HTR-8/SVneo (cell line): ENCODE measurements around the gene CHST14.

ENCODE experiments used
- DNase-seq: peaks from one replicate; pipeline ENCODE4 v3.0.0; 2011; ENCODE audit warnings: low spot score, mixed read lengths; ENCODE audit not compliant: insufficient read length
- FAIRE-seq: peaks from 2 replicates; lab custom pipeline; 2011; peaks lifted over from hg19 to GRCh38; lab: Jason Lieb, UNC

CHST14 gene

GRCh38 chr15:40458495-40459371, 12.1 kb upstream of the CHST14 start:
- FAIRE-seq (no peak), DNase-seq (no peak)

GRCh38 chr15:40459391-40460015, 11.3 kb upstream of the CHST14 start:
- no peak for DNase-seq
- no peak for FAIRE-seq

GRCh38 chr15:40460404-40460803, 10.4 kb upstream of the CHST14 start:
- FAIRE-seq = no peak

GRCh38 chr15:40461958-40462357, 8.8 kb upstream of the CHST14 start:
- no peak for DNase-seq
- peak; percentile 28 for FAIRE-seq

More at GRCh38 chr15:40460404-40460803, 10.4 kb upstream of the CHST14 start:
- DNase-seq = no peak

- no peak for FAIRE-seq
- DNase-seq = no peak
Measured at GRCh38 chr15:40463279-40463678, 7.5 kb upstream of the CHST14 start.

- DNase-seq (no peak), FAIRE-seq (no peak)
Measured at GRCh38 chr15:40463886-40464545, 6.8 kb upstream of the CHST14 start.

GRCh38 chr15:40464595-40465185, 6.1 kb upstream of the CHST14 start:
- no peak for DNase-seq
- no peak for FAIRE-seq

- no peak for DNase-seq
- FAIRE-seq = no peak
Measured at GRCh38 chr15:40465939-40466338, 4.8 kb upstream of the CHST14 start.

- FAIRE-seq = no peak
- DNase-seq = no peak
Measured at GRCh38 chr15:40466426-40467260, 4.1 kb upstream of the CHST14 start.

GRCh38 chr15:40467261-40467615, 3.5 kb upstream of the CHST14 start:
- FAIRE-seq (no peak), DNase-seq (no peak)

- FAIRE-seq (no peak), DNase-seq (no peak)
Measured at GRCh38 chr15:40468898-40469331, 1.9 kb upstream of the CHST14 start.

- DNase-seq (no peak), FAIRE-seq (no peak)
Measured at GRCh38 chr15:40469776-40470390, 901 bp upstream of the CHST14 start.

- no peak for DNase-seq
- peak; percentile 64 for FAIRE-seq
Measured at GRCh38 chr15:40471105-40471807, 472 bp downstream of the CHST14 start.

GRCh38 chr15:40471808-40472150, 995 bp downstream of the CHST14 start:
- FAIRE-seq (peak; percentile 42), DNase-seq (no peak)

- DNase-seq = no peak
- FAIRE-seq = no peak
Measured at GRCh38 chr15:40472171-40472727, 1.5 kb downstream of the CHST14 start.

GRCh38 chr15:40474581-40474980, 3.8 kb downstream of the CHST14 start:
- FAIRE-seq = no peak
- no peak for DNase-seq

- no peak for FAIRE-seq
- no peak for DNase-seq
Measured at GRCh38 chr15:40477642-40478327, 7.0 kb downstream of the CHST14 start.

- FAIRE-seq (no peak), DNase-seq (no peak)
Measured at GRCh38 chr15:40479024-40479423, 8.2 kb downstream of the CHST14 start.
